Left ventricle myocardium superior (tissue), 1 donor: Measurements from ENCODE around the gene SPINK1. TPM values are rescaled to one million over a fixed set of nuclear protein-coding genes. Genes with fewer than 3 reads are reported as not detected.
"Not testable (repeated sequence)": the region's sequence is repeated elsewhere in the genome, so short reads cannot be mapped to it uniquely, and the experiment has no call there.

ENCODE experiments used
- ATAC-seq: fragments of 200-7000 bp; cut with Tn5 transposase; one replicate; pipeline ENCODE4 v1.9.1; 2020; ENCODE audit warnings: mild to moderate bottlenecking, moderate library complexity
- DNase-seq: peaks from one replicate; pipeline ENCODE4 v3.0.0-alpha.2; 2020
- intact Hi-C: fragments of 100-400 bp; cut with micrococcal nuclease; formaldehyde crosslinking; loops from one replicate; pipeline ENCODE4 v1.11.0; 2022
- total RNA-seq: library from RNA; stranded (reverse); fragmentation: NEBNext Ultra II Directional; extraction: Animal tissue kit (Norgen Biotek cat#: 25700); gene quantifications from one replicate; pipeline ENCODE4 v1.2.1, GENCODE V29; 2021
- donor health status: DM: no; HTN: yes; CAD: no; lungs with severe emphysema.

Gene SPINK1
- total RNA-seq, 1 donor from 2014 or later, result not detected

DNA sequence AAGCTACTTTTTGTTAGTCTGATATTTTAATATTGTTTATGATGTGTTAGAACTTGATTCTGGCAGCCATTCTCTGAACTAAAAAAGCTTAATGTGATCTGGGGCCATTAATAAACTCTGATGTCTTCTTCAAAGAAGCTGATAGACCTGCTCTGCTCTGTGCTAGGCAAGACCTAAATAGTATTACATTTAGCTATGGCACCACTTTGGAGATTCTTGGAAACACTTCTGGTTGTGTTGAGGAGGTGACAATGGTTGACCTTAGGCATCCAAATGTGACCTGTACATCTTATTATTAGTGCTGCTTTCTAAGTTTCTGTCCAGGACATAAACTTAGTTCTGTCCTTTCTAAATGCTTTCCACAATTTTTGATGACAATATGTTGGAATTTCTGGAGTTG, 25.3 kb upstream of the SPINK1 start:
- ATAC-seq (no peak), DNase-seq (no peak)
- intact Hi-C loops, result loop anchor here (10.0 kb wide), 1 partner anchor 78 kb away; no protein-coding TSS in a partner anchor

DNA sequence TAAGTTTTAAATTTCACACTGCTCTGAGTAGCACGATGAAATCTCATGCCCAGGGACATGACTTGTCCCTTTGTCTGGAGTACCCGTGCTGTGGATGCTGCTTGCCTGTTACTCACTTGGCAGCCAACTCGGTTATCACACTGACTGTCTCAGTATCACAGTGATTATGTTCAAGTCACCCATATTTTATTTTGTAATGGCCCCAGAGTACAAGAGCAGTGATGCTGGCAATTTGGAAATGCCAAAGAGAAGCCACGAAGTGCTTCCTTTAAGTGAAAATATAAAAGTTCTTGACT, 24.3 kb upstream of the SPINK1 start:
- intact Hi-C loops, result loop anchor here (10.0 kb wide), 1 partner anchor 79 kb away; no protein-coding TSS in a partner anchor
- DNase-seq (no peak), ATAC-seq (no peak)

DNA sequence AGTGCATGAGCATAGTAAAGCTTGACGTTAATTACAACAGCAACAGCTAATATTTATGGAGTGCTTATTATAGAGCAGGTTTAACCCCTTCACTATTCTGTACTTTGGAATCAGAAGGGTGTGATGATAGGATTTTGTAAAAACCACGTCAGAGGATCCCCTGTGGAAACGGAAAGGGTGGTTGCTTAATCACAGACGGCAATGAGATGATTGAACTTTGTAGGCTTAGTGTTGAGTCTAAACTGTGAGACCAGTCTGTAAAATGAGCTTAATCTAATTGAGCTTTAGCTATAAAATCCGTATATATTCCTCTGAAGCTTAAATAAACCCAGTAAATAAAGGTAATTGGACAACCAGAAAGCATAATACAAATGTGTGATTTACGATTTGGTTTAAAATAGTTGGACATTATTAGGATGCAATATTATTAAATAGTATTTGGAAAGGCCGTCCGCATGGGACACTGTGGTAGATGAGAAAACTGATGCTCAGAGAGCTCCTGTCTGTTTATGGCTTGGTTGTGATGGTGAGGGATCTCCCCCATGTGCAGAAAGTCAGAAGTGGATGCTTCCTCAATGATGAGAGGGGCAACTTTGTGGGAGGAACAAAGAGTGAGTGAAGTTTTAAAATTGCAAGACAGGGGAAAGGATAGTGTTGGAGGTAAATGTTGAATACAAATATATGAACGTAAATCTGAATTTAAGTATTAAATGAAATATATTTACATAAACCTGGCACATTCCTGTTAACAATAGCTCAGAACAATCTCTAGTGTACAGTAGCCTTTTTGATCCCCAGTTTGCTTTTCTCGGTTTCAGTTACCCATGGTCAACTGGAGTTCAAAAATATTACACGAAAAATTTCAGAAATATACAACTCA, 23.7 kb upstream of the SPINK1 start:
- intact Hi-C loops, result loop anchor here (10.0 kb wide), 1 partner anchor 80 kb away; no protein-coding TSS in a partner anchor
- DNase-seq, result no peak
- no peak for ATAC-seq

DNA sequence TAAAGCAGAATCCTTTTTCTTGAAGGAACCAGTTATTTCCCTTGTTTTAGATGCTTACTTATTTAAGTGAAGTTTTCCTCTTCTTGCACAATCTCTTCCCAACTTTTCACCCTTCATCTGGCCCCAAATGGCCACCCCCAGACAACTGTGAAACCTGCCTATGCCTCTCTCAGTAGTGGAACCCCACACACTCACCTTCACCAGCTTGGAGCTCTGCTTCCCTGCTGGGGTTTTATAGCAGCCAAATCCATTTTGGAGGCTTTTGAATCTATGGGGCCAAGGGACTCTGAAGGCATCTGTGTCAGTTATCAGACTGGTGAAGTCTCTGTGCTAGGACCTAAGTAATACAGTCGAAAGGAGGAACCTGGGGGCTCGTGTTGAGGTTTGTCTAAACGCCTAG, 22.9 kb upstream of the SPINK1 start:
- intact Hi-C loops, result loop anchor here (10.0 kb wide), 1 partner anchor 80 kb away; no protein-coding TSS in a partner anchor

DNA sequence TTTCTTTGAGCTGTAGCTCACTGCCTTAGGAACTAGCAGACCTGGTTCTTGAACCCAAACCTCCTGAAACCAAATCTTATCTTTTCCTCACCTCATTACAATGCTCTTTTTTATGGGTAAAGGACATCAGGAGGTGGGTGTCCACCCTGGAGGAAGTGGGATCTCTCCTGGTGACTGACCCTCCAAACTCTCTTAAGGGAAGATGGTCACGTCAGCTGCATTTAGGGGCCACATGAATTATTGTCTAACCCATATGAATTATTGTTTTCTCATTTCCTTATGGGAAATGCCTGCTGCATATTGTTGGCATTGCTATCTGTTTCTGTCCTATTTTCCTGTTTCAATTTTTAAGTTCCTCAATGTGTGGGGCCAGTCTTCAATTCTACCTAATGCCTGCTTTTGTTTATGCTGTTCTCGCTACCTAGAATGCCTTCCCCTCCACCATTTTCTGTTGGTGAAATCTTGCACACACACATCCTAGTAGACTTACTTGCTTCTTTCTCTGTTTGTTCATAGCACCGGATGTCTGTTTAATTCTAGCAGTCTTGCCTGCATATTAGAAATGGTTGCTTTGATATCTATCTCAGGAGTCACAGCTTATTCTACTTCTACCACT, 22.0 kb upstream of the SPINK1 start:
- ATAC-seq (no peak), DNase-seq (no peak)
- intact Hi-C loops, result loop anchor here (10.0 kb wide), 1 partner anchor 81 kb away; no protein-coding TSS in a partner anchor

More for the DNA sequence above, 22.9 kb upstream of the SPINK1 start:
- DNase-seq, result no peak
- no peak for ATAC-seq

DNA sequence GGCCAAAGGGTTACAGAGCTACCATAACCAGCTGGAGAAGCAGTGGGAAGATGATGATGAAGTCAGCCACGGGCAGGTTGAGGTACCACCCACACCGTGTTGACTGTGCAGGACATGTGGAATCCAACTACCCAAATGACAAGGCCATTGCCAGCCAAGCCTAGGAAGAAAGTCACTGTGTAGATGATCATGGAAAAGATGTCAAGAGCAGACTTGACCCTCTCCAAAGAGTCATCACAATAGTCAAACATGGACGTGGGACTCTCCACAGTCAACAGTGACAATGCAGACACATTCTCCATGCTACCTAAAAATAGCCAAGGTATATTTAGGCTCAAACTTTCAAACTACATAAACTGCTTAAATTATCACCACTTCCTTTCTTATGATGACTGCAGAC, 20.9 kb upstream of the SPINK1 start:
- intact Hi-C loops, result loop anchor here (10.0 kb wide), 1 partner anchor 82 kb away; no protein-coding TSS in a partner anchor
- ATAC-seq, result no peak
- no peak for DNase-seq

DNA sequence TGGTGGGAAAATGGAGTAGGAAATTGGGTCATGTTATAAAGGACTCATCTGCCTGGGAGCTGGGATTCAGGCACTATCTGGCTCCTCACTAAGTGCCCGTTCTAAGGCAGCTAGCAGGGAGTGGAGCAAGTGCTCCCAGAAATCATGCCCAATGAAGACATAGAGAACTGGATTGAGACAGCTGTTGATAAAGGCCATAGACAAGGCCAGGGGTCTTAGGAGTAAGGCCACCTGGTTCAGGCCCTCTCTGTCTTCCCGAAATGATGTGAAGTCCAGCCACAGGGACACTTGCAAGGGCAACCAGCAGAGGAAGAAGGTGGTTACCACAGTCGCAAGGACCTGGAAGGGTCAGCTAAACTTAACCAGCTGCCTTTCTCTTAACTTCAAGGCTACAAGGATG, 20.1 kb upstream of the SPINK1 start:
- DNase-seq, result no peak
- ATAC-seq, result no peak
- intact Hi-C loops, result loop anchor here (10.0 kb wide), 1 partner anchor 83 kb away; no protein-coding TSS in a partner anchor

DNA sequence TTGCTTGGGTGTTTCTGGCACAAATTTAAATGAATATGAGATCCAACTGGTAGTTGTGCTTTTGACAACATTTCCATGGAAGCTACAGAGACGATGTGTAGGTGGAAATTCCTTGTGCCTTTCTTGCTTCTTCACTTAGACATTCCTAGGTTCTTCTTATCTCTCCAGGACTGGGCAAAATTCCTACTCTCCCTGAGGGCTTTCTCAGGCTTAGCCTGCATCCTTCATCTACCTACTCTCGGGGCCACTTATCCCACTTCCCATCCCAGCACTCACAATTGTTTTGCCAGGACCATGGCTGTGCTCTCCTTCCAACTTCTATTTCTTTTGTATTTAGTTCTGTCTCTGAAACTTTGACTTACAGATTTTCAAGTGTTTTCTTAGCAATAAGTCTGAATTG, 17.8 kb upstream of the SPINK1 start:
- intact Hi-C loops, result no loop called here
- ATAC-seq, result no peak
- DNase-seq, result no peak

DNA sequence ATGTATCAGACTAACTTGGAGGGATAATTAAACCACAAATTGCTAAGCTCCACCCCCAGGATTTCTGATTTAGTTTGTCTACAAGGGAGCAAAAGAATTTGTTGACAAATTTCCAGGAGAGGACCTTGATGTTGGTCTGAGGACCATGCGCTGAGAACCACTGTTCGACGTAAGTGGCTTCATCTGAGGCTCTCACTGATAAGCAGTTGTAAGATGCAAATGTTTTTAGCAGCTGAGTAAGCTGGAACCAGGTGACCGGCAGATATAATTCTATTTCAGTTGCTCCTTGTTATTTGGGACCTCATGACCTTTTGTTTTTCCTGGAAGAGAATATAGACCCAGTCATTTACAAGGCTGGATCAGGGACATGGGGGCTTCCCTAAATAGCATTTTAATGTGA, 14.1 kb upstream of the SPINK1 start:
- intact Hi-C loops, result no loop called here
- DNase-seq, result no peak
- peak; percentile 66 for ATAC-seq

DNA sequence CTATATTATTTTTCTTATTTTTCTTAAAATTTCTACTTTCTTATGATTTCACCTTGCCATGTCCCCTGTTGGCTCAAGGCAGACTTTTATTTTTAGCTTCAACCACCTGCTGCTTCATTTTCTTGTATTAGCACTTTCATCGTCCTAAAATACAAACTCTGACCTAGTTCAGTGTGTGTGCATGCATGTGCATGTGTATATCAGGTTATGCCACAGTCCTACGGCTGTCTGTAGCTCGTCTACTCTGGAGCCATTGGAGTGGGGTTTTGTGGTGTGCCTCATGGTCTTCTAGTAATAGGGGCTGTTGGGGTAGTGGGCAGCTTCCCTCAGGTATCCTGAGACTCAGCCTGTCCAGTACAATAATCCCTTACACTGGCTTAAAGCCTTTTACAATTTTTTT, 13.4 kb upstream of the SPINK1 start:
- no peak for ATAC-seq
- intact Hi-C loops, result no loop called here
- DNase-seq, result no peak

DNA sequence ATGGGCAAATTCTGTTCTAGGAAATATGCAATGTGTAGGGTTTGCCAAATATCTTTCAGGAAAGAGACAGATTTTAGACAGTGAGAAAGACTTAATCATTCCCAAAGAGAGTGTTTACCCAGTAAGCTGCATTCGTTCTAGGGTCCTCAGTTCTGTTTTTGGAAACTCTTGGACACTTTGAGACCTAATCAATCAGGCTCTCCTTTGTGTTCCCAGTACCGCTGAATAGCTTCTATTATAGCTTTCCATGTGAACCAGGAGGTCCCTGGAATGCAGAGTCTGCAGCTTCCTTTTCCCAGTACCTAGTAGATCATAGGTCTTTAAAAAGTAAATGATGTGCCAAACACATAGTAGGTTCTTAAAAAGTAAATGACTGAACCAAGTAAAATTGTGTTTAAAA, 11.4 kb upstream of the SPINK1 start:
- intact Hi-C loops, result no loop called here
- DNase-seq, result no peak

DNA sequence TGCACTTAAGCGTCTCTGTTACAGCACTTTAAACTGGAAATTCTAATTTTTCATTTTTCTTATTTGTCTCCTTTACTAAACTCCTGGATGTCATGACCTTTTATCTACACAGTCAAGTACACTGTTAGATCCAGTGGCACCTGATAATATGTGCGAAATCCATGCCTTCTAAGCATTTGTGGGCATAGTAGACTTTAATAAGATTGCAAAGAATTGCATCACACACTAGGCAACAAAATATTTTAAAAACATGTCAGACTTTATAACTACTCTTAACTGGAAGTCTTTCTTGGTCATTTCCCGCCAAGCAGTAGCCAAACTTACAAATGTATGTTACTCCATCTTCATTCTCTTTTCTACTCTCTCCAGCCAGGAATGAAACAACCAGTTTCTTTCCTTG, 5.0 kb upstream of the SPINK1 start:
- intact Hi-C loops, result no loop called here
- ATAC-seq, result no peak
- DNase-seq, result no peak

More for the DNA sequence above, 11.4 kb upstream of the SPINK1 start:
- no peak for ATAC-seq

DNA sequence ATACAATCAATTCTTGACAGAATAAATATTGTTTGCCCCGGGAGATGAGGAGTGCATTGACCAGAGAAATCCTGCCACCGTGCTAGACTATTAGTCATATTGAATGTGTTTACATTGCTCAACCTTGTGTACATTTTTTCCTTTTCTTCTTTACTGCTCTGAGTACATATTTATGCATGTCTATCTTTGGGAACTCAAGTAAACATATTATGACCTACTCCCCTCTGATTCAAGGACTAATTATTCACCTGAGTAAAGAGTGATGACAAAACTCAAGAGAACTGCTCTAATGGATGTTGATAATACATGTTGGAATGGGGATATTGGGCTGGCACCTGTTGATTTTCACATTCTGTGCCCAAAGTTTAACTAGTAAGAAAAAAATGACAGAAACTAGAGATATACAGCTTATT, 3.9 kb upstream of the SPINK1 start:
- ATAC-seq (no peak), DNase-seq (no peak)
- intact Hi-C loops, result no loop called here

DNA sequence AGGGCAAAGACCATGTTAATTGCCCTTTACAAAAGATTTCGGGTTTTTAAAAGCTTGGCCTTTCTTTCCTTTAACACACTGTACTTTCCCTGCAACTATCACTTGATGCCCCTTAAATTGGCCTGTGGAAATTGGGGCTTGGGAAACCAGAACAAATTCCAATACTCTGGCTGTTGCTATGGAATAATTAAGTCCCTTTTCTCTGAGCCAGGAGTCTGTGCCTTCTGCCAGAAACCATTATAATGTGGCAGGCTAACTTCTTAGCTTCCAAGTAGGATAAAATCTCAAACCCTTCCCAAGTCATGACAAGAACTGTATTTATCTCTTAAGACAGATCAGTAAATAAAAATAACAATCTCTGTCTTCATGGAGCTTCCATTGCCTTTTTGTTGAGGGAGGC, 1.1 kb upstream of the SPINK1 start:
- DNase-seq (no peak), ATAC-seq (no peak)
- intact Hi-C loops, result no loop called here

DNA sequence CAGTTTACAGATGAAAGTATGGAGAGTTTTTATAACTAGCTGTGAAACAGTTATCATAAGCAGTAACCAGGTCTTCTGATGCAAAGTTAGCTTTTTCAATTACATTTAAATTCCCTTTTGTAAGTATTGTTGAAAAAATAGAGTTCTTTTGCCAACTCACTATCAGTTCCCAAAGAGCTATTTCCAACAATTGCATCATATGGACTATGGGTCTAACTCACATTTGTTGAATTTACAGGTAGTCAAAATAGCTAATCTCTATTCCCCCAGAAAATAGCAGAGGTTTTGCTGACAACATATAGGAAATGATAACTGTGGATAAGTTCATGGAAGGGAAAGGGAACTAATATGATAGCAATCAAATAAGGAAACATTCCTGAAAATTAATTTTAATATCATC, 1.4 kb downstream of the SPINK1 start:
- ATAC-seq, result no peak
- DNase-seq, result no peak
- intact Hi-C loops, result no loop called here

DNA sequence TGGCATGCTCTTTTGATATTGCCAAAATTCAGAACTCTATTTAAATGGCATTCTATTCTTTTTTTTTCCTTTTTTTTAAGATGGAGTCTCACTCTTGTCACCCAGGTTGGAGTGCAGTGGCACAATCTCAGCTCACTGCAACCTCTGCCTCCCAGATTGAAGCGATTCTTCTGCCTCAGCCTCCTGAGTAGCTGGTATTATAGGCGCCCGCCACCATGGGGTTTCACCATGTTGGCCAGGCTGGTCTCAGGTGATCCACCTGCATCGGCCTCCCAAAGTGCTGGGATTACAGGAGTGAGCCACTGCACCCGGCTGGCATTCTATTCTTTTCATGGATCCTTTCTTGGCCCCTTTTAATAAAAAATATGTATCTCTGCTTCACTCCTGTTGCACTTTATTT, 4.5 kb downstream of the SPINK1 start:
- DNase-seq, ATAC-seq, intact Hi-C loops: not testable (repeated sequence)

DNA sequence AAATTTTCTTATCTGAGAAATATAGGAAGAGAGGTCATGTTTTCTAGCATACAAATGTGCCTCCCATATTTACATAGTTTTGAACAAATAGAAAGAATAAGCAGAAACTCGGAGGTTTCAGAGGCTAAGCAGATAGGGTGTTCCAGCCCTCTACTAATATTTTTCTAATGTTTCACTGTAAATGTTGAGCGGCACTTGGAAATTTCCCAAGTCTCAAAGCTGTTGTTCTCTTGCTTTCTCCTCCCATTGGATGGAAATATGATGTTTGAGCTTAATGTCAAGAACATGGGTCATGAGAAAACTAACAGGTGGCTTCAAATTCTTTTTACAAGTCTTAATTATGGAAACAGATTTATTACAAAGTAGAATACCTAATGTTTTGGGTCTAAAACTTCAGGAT, 5.1 kb downstream of the SPINK1 start:
- intact Hi-C loops, result no loop called here

DNA sequence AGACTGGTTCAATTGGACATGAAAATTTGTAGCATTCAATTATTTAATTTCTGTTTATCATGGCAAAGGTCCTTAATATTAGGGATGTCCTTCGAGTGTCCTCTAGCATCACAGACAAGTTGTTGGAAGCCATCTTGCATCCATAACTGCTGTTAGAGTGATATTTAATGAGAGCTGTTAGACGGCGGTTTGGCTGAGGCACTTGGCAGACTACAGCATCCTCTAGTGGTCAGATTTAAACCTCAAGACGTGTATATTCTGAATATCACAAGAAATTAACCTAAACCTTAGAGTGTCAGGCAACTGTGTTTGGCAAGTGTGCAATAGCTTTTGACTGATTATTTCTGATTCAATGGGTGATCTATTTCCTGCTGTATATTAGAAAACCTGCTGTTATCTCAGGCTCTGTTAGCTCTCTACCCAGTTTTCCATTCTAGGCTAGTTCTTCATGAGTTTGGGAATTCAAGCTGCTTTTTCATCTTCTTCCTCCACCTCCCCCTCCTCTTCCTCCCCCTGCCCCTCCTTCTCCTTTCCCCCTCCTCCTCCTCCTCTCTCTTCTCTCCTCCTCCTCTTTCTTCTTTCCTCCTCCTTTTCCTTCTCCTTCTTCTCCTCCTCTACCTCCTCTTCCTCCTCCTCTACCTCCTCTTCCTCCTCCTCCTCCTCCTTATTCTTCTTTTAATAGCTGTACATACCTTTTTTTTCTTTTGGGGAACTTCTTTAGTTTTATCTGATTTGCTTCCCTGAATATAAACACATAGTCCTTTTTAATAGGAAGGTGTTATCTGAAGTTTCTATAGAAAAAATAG, 8.6 kb downstream of the SPINK1 start:
- DNase-seq (peak; percentile 34), ATAC-seq (peak; percentile 75)
- intact Hi-C loops, result loop anchor here (2.0 kb wide), 1 partner anchor 194 kb away; no protein-coding TSS in a partner anchor

More for the DNA sequence above, 5.1 kb downstream of the SPINK1 start:
- ATAC-seq (no peak), DNase-seq (no peak)

DNA sequence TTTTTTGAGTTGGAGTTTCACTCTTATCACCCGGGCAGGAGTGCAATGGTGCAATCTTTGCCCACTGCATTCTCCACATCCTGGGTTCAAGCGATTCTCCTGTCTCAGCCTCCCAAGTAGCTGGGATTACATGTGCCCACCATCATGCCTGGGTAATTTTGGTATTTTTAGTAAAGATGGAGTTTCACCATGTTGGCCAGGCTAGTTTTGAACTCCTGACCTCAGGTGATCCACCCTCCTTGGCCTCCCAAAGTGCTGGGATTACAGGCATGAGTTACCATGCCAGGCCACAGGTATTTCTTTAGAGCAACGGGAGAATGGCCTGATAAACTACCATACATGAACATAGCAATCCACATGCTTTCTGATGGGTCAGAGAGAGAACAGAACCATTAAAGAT, 9.2 kb downstream of the SPINK1 start:
- not testable (repeated sequence) for DNase-seq, ATAC-seq
- intact Hi-C loops, result loop anchor here (2.0 kb wide), 1 partner anchor 193 kb away; no protein-coding TSS in a partner anchor
